K562 (cell line): Measurements from ENCODE around the gene ARMC12. TPM values are rescaled to one million over a fixed set of nuclear protein-coding genes. Genes with fewer than 3 reads are reported as not detected.

Experiments
- ATAC-seq: fragments of 200-7000 bp; cut with Tn5 transposase; 3 replicates; pipeline ENCODE4 v1.9.1; 2020; ENCODE audit warnings: moderate library complexity
- BruUV-seq: library from RNA; stranded (reverse); fragments of 400-500 nt; replicated peaks from 2 replicates; lab custom pipeline; 2021; lab: Mats Ljungman, UMichigan
- CTCF ChIA-PET: fragments of 300-600 bp; formaldehyde crosslinking; extraction: SDS; loops from one replicate; lab custom pipeline; 2021; ENCODE audit warnings: low intra/inter-chr PET ratio; lab: Yijun Ruan, JAX
- POLR2A ChIA-PET: fragments of 300-600, 350-650 bp; sonication (Branson Sonifier 250); formaldehyde crosslinking; extraction: SDS; loops from one replicate; lab custom pipeline; 2021; ENCODE audit warnings: antibody characterized with exemption, inconsistent platforms; lab: Yijun Ruan, JAX
- DNase-seq, 4 experiments: peaks; one replicate each; pipeline versions ENCODE4 v3.0.0 to v3.0.0-alpha.2; 2011 to 2018; ENCODE audit warnings: low spot score in 3 of 4, mixed read lengths in 3 of 4; ENCODE audit errors: extremely low read depth in 1 of 4
- FAIRE-seq: peaks from 2 replicates; lab custom pipeline; 2011; peaks lifted over from hg19 to GRCh38; lab: Jason Lieb, UNC
- H2AFZ ChIP-seq: 2 replicates; pipeline ENCODE4 v1.6.0; 2011; ENCODE audit warnings: low read depth, low read length, control low read depth, inconsistent platforms
- H3K27ac ChIP-seq: fragments of 200-600 bp; 3 replicates; pipeline ENCODE4 v1.8.0; 2011; ENCODE audit warnings: low read depth, mild to moderate bottlenecking, control low read depth, inconsistent platforms, low read length, moderate library complexity, mixed read lengths; ENCODE audit errors: extremely low read depth
- H3K27me3 ChIP-seq, 2 experiments: fragments of 300-600 bp in 1 of 2; 2 replicates in 1 of 2; 3 replicates in 1 of 2; pipeline versions ENCODE4 v1.6.0 to v1.8.0; 2011; ENCODE audit warnings: inconsistent platforms in 2 of 2, low read length in 2 of 2, mild to moderate bottlenecking in 1 of 2, mixed read lengths in 1 of 2, moderate library complexity in 1 of 2; ENCODE audit not compliant: control insufficient read depth in 2 of 2, insufficient read depth in 2 of 2
- H3K36me3 ChIP-seq: fragments of 300-600 bp; 3 replicates; pipeline ENCODE4 v1.8.0; 2011; ENCODE audit warnings: mild to moderate bottlenecking, low read length, inconsistent platforms; ENCODE audit not compliant: control insufficient read depth, insufficient read depth
- H3K4me1 ChIP-seq, 2 experiments: fragments of 200-600 bp in 1 of 2; replicated peaks in 1 of 2; 2 replicates in 1 of 2; 3 replicates in 1 of 2; pipeline versions ENCODE4 v1.5.1 to v1.8.0; 2011; ENCODE audit warnings: inconsistent platforms in 2 of 2, low read length in 2 of 2, mild to moderate bottlenecking in 1 of 2, mixed read lengths in 1 of 2, moderate library complexity in 1 of 2; ENCODE audit not compliant: control insufficient read depth in 2 of 2, insufficient read depth in 2 of 2
- H3K4me2 ChIP-seq: 2 replicates; pipeline ENCODE4 v1.6.1; 2011; ENCODE audit warnings: low read length, control low read depth, inconsistent platforms, mixed read lengths; ENCODE audit not compliant: insufficient read depth
- H3K4me3 ChIP-seq: fragments of 200-600 bp; sonication (generic), shearing (Covaris generic); 2 replicates; pipeline ENCODE4 v1.5.1; 2016; ENCODE audit warnings: control low read depth, inconsistent platforms
- H3K79me2 ChIP-seq: fragments of 200-600 bp; 3 replicates; pipeline ENCODE4 v1.8.0; 2011; ENCODE audit warnings: low read length, inconsistent platforms; ENCODE audit not compliant: control insufficient read depth, insufficient read depth
- H3K9ac ChIP-seq, 2 experiments: 2 replicates each; pipeline versions ENCODE4 v1.6.0 to v1.6.1; 2011; ENCODE audit warnings: low read depth in 2 of 2, low read length in 2 of 2, control low read depth in 1 of 2, inconsistent platforms in 1 of 2, mild to moderate bottlenecking in 1 of 2, mixed read lengths in 1 of 2; ENCODE audit not compliant: insufficient read depth in 1 of 2
- H3K9me1 ChIP-seq: one replicate; pipeline ENCODE4 v1.6.0; 2011; ENCODE audit warnings: inconsistent platforms, mild to moderate bottlenecking, low read length, moderate library complexity; ENCODE audit not compliant: control insufficient read depth, insufficient read depth
- H3K9me3 ChIP-seq: replicated peaks from 2 replicates; pipeline ENCODE4 v1.5.1; 2011; ENCODE audit warnings: low read depth, low read length, inconsistent platforms; ENCODE audit not compliant: control insufficient read depth, insufficient read depth
- H4K20me1 ChIP-seq: replicated peaks from 2 replicates; pipeline ENCODE4 v1.6.1; 2011; ENCODE audit warnings: low read length, inconsistent platforms, mixed read lengths; ENCODE audit not compliant: control insufficient read depth, insufficient read depth
- CBFB ChIP-seq: sonication (generic); formaldehyde crosslinking; IDR thresholded peaks from 2 replicates; pipeline ENCODE4 v1.4.0; 2020; ENCODE audit warnings: mild to moderate bottlenecking, missing genetic modification reagents
- CHD4 ChIP-seq: fragments of 200-600 bp; sonication (generic); IDR thresholded peaks from 3 replicates; pipeline ENCODE4 v1.6.1; 2012; ENCODE audit warnings: low read depth, mild to moderate bottlenecking, mixed read lengths, low read length, inconsistent platforms; ENCODE audit not compliant: insufficient read depth, insufficient replicate concordance, poor library complexity, severe bottlenecking
- FOXK1 ChIP-seq: sonication (generic); formaldehyde crosslinking; IDR thresholded peaks from 2 replicates; pipeline ENCODE4 v1.8.0; 2022; ENCODE audit warnings: missing genetic modification reagents, mild to moderate bottlenecking, borderline replicate concordance
- RBM17 ChIP-seq: fragments of 200-400 bp; formaldehyde crosslinking; IDR thresholded peaks from 2 replicates; pipeline ENCODE4 v1.6.1; 2017; ENCODE audit warnings: low read depth, mild to moderate bottlenecking, low read length, borderline replicate concordance
- REST ChIP-seq, 2 experiments: fragments of 450-650 bp; formaldehyde crosslinking in 1 of 2; IDR thresholded peaks; 2 replicates each; pipeline versions ENCODE4 v1.4.0 to v1.6.1; 2014 to 2020; ENCODE audit warnings: mild to moderate bottlenecking in 2 of 2, borderline replicate concordance in 1 of 2, low read depth in 1 of 2
- SMARCB1 ChIP-seq: IDR thresholded peaks from 2 replicates; pipeline ENCODE4 v1.6.1; 2011; ENCODE audit warnings: improper control_type of control experiment, low read depth; ENCODE audit not compliant: insufficient read length
- ZFP91 ChIP-seq: sonication (generic); formaldehyde crosslinking; IDR thresholded peaks from 2 replicates; pipeline ENCODE4 v1.8.0; 2022; ENCODE audit warnings: mild to moderate bottlenecking, missing genetic modification reagents
- WGBS: fragments of 100-300 bp; shearing (Covaris generic); methylation state at CpG from one replicate; pipeline ENCODE4 v1.1.6; 2016; ENCODE audit warnings: low coverage, mixed read lengths; ENCODE audit not compliant: insufficient coverage; ENCODE audit errors: missing lambda C conversion rate; 5-methylcytosine and 5-hydroxymethylcytosine counted together
- in situ Hi-C: fragments of 300-500 bp; cut with MboI; formaldehyde crosslinking; loops from 4 replicates; pipeline ENCODE4 v1.15.0; 2018; ENCODE audit warnings: inconsistent platforms, mixed read lengths
- intact Hi-C: fragments of 100-400 bp; cut with micrococcal nuclease; formaldehyde crosslinking; loops from 2 replicates; pipeline ENCODE4 v1.14.2; 2022
- polyA plus RNA-seq, 8 experiments: library from polyadenylated mRNA; depleted of rRNA in 4 of 8; stranded (reverse) in 5 of 8; unstranded in 3 of 8; fragments of >200 nt; fragmentation: Nextera tagmentation in 2 of 8; fragmentation: Illumina TruSeq in 1 of 8; extraction: Ambion mirVana in 2 of 8; extraction: Trizol in 1 of 8; gene quantifications; 2 replicates each; pipeline versions ENCODE4 v1.2.1 to v1.2.3, GENCODE V29; 2011 to 2014; ENCODE audit warnings: inconsistent platforms in 1 of 8, missing spikeins in 1 of 8
- total RNA-seq, 7 experiments: library from RNA; depleted of rRNA in 6 of 7; stranded (reverse); fragments of >200 nt in 6 of 7; fragmentation: Illumina TruSeq in 2 of 7; extraction: Trizol in 2 of 7; gene quantifications; 2 replicates each; pipeline versions ENCODE4 v1.2.1 to v1.2.3, GENCODE V29; 2011 to 2021; ENCODE audit warnings: low replicate concordance in 1 of 7

ARMC12 gene
- total and polyA plus RNA-seq, 9 of the 15 experiments (the other 6 are each of a cell fraction or from before 2014, with no cell fraction given) = 0.09 to 0.58 (median 0.31) TPM; not detected in 3

- Histone ChIP-seq H3K27ac (peak overlapping the region; percentile 44; the same call in 2 of the 3 replicates), H3K79me2 (no peaks in the 10 kb centered on the region; the same call in 2 of the 3 replicates), H3K27me3 (no peaks in the 10 kb centered on the region), H3K4me3 (no peak overlapping the region), H3K36me3 (no peaks in the 10 kb centered on the region), H3K4me1 (peaks cover 49 to 62% of the 10 kb centered on the region in 2 experiments), H2AFZ (peak overlapping the region; percentile 73), H3K9ac (peak overlapping the region in 1 of 2 experiments; percentile 79; a peak in 3 of 4 replicates), H3K9me3 (no peaks in the 10 kb centered on the region), H3K9me1 (no peaks in the 10 kb centered on the region), H4K20me1 (no peaks in the 10 kb centered on the region), H3K4me2 (peak overlapping the region; percentile 23; the same call in 1 of the 2 replicates)
- intact Hi-C loops (no loop called here), in situ Hi-C loops (no loop called here)
- ChIA-PET CTCF (no interaction called here), POLR2A (interaction anchor here (0.6 to 1.9 kb wide), 7 partner anchors 8 to 128 kb away, joined by 3 to 5 read pairs (median 4); no protein-coding TSS in a partner anchor)
- no TSS peak for BruUV-seq
- no peak for DNase-seq
- WGBS = 42% methylated on average over 11 of the region's 11 CpGs
- ATAC-seq = 0 out of 3 replicates have a peak, but pooled peaks have one; percentile 0
- FAIRE-seq = no peak
- TF ChIP-seq ZFP91 (CRISPR knock-in tag) = 0 out of 2 replicates have a peak, but pooled peaks have one; percentile 11
- no peak for TF ChIP-seq RBM17
- 0 out of 2 replicates have a peak, but pooled peaks have one; percentile 10 for TF ChIP-seq FOXK1
- peak; percentile 56 for TF ChIP-seq SMARCB1
- TF ChIP-seq CHD4 = peak; percentile 22
- peak; percentile 64 for TF ChIP-seq CBFB
- TF ChIP-seq REST (IDR thresholded peaks at IDR 0.05; ENCODE audit: borderline replicate concordance) = peak; percentile 10; the same call in 1 of the 2 replicates
- TF ChIP-seq REST (CRISPR knock-in tag; IDR thresholded peaks at IDR 0.05; ENCODE audit: low read depth) = no peak
Measured at GRCh38 chr6:35725721-35726438, 11.0 kb upstream of the ARMC12 start.
